ENCODE measurements around the gene KNDC1.

- TF ChIP-seq CTCF (conservative IDR thresholded peaks at IDR 0.05) = no peak
- no peak for TF ChIP-seq EZH2 (IDR thresholded peaks at IDR 0.05; ENCODE audit: low read depth)
Measured at GRCh38 chr10:133167693-133168616, 7.9 kb downstream of the KNDC1 start.
